Stimulated activated naive CD4-positive, alpha-beta T cell (primary cell): Measurements from ENCODE around the gene CALML6.

Experiments
- DNase-seq, 6 experiments: peaks; one replicate each; lab custom pipeline; 2025; lab: John Stamatoyannopoulos, UW

Gene CALML6

DNA sequence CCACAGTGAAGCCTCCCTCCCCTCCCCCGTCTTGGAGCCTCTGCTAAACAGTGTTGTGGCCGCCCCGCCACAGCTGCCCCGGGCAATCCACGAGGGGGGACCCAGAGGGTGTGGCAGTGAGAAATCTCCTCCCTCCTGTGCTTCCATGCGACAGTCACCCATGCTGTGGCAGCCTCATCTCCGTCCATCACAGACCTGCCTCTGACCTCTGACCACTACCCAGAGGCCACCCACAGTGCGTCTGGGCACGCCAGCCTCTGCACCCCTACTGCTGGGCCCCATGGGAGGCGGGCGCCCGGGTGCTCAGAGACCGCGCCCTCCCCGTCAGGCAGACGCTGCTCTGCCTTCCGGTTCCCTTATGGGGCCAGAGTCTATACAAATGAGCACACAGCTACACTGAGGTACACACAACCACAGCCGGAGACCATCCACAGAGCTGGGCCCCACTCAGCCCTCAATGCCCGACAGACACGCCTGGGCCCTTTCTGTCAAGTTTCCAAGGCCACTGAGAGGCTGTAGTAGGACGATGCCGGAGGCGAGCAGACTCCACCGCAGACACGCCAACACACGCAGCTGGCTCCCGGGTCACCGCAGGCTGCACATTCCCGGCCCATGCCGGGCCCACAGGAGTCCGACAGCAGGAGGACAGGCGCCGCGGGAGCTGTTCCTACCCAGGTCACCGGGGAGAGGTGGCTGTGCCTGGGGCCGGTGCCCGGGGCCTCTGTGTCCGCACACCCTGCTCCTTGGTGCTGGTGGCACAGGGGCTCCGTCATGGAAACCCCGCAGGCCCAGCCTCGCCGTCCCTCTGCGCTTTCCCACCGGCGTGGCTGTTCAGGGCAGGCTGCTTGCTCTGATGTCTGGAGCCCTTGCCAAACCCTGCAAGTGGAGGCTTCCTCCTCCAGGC is 27.9 kb downstream of the CALML6 start:
- DNase-seq = no peak

DNA sequence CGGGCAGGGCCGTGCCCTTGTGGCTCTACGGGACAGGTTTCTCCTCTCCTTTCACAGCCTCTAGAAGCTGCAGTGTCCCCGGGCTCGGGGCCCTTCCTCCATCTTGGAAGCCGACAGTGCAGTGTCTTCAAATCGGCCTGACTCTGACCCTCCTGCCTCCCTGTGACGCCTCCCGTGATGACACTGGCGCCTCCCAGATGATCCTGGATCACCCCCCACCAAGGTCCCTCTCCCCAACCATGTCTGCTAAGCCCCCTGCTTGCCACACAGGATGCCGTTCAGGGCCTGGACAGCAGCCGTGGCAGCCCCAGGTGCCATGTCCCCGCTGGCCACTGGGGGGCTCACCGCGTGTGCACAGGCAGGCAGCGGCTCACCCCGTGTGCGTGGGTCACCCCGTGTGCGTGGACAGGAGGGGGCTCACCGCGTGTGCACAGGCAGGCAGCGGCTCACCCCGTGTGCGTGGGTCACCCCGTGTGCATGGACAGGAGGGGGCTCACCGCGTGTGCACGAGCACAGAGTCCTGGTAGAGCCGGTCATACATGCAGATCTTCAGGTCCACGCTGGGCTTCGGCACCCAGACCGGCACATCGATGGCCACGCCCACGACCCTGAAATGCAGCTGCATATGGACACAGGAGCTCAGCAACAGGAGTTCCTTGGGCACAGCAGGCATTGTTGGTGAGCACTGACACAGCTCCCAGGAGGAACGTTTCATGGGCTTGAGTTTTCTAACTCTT is 28.9 kb downstream of the CALML6 start:
- DNase-seq = peak in 5 of 6 experiments; percentile 24 to 57 (median 57)

GRCh38 chr1:1945782-1946393 is 30.8 kb downstream of the CALML6 start:
- no peak for DNase-seq

GRCh38 chr1:1946540-1946939 is 31.5 kb downstream of the CALML6 start:
- DNase-seq = no peak

DNA sequence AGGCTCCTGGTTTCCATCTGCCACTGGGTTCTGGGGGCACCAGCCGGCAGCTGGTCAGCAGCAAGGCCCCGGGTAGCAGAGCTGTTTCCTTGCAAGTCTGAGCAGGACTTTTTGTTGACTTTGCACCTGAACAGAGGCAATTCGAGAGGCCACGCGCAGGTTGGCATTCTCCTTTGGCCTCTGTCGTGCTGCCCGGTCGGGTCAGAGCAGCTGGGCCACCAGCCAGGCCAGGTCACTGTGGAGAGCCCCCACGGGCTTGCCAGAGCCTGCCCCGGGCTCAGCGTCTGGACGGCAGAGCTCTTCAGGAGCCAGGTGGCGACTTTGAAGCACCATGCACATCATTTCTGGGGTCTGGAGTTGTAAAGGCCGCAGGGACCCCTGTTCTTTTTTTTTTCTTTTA is 32.4 kb downstream of the CALML6 start:
- no peak for DNase-seq

DNA sequence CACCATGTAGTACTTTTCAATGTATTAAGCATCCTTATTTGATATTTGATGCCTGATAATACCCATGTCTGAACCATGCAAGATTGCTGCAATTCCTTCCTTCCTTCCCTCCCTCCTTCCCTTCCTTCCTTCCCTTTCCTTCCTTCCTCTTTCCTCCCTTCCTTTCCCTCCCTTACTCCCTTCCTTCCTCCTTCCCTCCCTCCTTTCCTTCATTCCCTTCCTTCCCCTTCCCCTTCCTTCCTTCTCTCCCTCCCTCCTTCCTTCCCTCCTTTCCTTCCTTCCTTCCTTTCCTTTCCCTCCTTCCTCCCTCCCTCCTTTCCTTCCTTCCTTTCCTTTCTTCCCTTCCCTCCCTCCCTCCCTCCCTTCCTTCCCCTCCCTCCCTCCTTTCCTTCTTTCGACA is 33.7 kb downstream of the CALML6 start:
- no peak for DNase-seq

DNA sequence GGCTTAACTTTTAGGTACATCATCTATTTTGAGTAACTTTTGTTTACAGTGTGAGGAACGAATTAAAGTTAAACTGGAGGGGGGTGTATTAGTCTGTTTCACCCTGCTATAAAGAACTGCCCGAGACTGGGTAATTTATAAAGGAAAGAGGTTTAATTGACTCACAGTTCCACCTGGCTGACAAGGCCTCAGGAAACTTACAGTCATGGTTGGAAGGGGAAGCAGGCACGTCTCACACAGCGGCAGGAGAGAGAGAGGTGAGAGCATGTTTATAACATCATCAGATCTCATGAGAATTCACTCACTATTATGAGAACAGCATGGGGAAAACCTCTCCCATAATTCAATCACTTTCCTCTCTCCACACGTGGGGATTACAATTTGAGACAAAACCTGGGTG is 35.9 kb downstream of the CALML6 start:
- no peak for DNase-seq

- DNase-seq = no peak
Observed at GRCh38 chr1:1954015-1954414, 39.0 kb downstream of the CALML6 start.

- no peak for DNase-seq
Observed at GRCh38 chr1:1954831-1955441, 39.9 kb downstream of the CALML6 start.

GRCh38 chr1:1955621-1956094 is 40.6 kb downstream of the CALML6 start:
- DNase-seq = no peak

DNA sequence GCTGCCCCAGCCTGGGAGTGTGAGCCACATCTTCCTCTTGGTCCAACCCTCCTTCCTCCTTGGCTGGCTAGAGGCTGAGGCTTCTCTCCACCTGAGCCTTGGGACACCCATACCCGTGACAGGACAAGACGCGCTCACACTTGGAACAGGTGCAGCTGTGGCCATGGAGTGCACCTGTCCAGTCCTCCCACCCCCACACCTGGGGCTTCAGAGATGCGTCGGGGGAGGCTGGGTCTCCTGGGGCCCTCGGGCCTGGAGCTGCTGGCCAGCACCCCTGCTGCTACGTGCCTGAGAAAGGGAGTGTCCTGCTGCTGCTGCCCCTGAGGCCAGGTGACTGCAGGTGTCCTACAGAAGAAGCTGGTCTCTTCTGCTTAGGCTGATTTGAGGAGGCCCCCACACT is 41.0 kb downstream of the CALML6 start:
- no peak for DNase-seq

DNA sequence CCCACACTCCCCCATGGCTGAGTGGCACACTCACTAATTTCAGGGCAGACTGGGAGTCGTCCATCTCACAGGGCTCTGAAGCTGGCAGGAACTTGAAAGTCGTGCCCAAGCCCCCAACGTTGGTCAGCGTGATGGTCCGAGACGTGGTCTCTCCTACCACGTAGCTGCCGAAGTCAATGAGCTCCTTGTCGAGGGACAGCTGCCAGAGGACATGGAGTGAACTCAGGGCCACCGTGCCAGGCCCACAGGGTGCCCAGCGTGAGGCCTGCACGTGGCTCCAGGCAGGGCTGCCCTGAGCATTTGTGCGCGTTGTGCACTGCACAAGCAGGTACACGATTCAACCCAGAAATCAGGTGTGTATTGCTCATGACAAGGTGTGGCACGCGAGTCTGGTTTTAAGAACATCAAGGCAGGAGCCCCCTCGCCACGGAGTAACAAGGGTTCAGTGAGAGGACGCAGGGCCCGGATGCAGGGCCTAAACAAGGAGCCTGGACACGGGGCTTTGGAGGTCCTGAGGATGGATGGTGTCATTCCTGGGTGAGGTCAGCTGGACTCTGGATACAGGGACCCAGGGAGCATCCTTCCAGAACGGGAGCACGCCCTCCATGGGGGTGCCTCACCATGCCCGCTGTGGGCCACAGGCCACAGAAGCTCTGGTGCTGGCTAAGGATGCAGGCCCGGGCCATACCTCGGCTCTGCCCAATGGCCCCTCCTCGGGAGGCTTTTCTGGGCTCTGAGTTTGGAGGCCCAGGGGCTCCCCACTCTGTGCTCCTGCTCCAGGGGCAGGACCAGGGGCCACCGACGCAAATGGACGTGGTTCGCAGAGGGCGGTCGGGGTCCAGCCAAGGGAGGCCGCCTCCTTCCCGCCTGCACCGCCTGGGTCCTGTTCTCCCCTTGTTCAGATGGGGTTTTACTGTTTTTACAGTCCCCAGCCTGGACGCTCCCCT is 41.8 kb downstream of the CALML6 start:
- no peak for DNase-seq

DNA sequence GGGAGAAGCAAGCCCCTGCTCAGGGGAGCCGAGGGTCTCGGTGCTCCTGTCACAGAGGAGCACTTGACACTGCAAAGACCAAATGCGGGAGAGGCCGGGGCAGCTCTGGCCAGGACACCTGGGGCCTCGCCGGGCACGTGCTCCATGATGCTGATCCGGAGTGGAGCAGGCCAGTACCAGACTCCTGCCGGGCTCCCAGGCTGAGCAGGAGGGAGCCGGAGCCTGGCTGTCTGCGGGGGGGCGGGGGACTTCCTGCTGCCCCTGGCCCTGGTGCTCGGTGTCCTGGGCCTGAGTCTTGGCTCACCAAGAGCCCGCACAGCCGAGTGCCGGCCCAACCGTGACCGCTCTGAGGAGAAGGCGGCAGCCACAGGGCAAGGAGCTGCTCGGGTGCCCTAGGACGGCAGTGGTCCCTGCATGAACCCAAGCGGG is 42.5 kb downstream of the CALML6 start:
- DNase-seq = no peak

DNA sequence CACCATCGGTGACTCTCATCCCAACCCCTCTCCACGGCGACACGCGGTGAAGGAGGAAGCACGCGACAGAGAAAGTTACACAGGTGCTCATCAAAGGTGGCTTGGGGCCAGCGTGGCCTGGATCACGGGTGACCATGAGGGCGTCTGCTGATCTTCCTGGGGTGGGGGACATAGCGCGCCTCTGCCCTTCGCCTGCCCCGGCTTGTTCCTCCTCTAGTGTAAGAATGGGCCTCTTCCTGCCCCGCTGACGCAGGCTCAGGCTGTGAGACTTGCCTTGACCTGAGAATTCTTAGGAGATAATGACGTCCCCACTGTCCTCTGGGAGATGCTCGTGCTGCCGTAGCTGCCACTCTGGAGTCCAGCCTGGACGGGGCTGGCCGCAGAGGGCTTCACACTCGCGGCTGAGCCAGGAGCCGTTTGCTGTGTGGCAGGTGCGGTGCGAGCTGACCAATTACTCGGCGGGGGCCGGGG is 43.0 kb downstream of the CALML6 start:
- no peak for DNase-seq

GRCh38 chr1:1959459-1959839 is 44.4 kb downstream of the CALML6 start:
- no peak for DNase-seq

DNA sequence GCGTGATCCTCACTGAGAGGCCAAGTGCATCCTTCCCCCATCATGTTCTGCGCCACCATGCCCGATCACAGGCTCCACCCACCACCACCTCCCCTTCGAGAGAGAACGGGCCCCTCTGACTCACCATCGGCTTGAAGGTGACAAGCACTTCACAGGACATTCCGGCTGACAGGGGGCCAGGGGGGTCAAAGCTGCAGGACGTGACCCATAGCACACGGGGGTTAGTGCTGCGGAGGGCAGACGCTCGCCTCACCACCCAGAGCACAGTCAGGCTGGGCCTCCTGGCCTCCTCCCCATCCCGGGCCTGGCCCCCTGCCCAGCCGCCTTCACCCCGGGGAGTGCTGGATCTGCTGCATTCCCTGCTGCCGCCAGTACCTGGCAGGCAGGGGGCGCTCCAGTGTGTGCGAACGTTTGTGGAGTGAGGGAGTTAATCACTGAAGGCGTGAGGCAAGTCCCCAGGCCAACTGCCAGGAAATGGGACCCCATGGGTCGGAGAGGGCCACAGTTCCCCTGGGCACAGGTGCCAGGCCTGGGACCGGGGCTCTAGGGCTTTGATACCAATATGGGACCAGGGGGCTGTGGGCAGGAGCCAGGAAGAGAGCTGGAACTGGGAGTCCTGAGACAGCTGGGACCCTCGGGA is 44.9 kb downstream of the CALML6 start:
- DNase-seq = peak in 5 of 6 experiments; percentile 37 to 61 (median 44)

DNA sequence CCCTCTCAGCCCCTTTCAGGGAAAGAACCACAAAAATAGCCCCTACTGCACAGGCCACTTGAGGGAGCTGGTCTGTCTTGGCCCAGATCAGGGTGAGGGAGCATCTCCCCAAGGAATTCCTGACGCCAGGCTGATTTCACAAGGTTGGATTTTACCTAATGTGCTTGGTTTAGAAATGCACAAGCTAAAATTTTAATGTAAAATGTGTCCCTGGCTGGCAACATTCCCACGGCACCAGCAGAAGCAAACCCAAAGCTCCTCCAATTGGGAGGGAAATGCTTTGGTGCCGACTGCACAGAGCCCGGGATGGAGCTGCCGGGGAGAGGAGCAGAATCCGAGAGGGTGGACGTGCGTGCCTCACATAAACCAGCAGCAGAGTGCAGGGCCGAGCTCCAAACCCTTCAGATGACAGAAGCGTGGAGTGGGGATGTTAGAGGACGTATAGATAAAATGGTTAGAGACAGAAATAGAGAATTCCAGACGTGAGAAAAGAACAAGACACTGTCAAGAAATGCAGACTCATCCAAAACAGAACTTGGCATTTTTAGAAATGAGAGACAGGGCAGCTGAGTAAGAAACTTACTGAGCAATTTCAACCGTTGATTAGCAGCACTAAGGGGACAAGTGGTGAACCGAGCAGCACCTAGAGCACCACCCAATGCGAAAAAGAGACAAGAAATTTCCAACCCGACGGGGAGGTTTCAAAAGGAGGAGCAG is 45.6 kb downstream of the CALML6 start:
- no peak for DNase-seq

DNA sequence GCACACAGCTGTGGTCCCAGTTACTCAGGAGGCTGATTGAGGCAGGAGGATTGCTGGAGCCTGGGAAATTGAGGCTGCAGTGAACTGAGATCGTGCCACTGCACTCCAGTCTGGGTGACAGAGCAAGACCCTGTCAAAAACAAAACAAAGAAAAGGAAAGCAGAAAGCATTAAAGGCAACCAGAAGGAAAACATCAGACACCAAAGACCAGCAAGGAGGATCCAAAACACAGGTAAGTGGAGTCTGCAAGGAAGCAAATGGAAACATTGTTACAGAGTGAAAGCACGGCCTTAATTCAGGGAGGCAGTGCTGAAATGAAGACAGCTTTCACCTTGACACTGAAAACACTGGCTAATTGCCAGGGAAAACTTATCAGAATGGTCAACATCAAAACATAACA is 47.7 kb downstream of the CALML6 start:
- DNase-seq = no peak

DNA sequence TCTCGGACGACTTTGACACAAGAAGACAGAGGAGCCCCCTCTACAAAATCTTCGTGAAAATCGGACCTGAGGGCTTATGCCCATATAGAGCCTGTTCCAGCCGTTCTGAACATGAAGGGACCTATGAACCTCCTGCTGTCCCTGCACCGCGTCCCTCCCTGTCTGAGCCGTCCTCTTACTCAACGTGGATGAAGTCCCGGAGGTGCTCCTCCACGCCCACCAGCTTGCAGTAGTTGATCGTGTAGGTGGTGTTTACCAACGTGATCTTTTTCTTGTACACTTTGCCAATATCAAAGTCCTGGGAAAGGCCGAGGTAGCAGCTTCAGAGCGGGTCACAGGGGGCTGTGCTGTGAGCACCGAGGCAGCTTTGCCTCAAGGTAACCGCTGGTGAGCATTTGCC is 48.5 kb downstream of the CALML6 start:
- DNase-seq = no peak

GRCh38 chr1:1964811-1965210 is 49.8 kb downstream of the CALML6 start:
- no peak for DNase-seq
